ENCODE data around the gene EVX2.

GRCh38 chr2:176107731-176108181, 24.0 kb upstream of the EVX2 start:
- no peak for TF ChIP-seq EZH2phosphoT487 (IDR thresholded peaks at IDR 0.05; ENCODE audit: borderline replicate concordance, low read depth)
- TF ChIP-seq CTCF (IDR thresholded peaks at IDR 0.05), result no peak
- no peak for TF ChIP-seq TAF1 (IDR thresholded peaks at IDR 0.05; ENCODE audit: borderline replicate concordance, low read depth, low read length)
- TF ChIP-seq USF2 (IDR thresholded peaks at IDR 0.05; ENCODE audit: borderline replicate concordance, low read depth, low read length), result no peak
- TF ChIP-seq NRF1 (IDR thresholded peaks at IDR 0.05; ENCODE audit: low read depth, low read length), result no peak
- no peak for TF ChIP-seq RAD21 (IDR thresholded peaks at IDR 0.05; ENCODE audit: low read length)
- TF ChIP-seq JUND (IDR thresholded peaks at IDR 0.05), result no peak
- TF ChIP-seq, protein P1, sequence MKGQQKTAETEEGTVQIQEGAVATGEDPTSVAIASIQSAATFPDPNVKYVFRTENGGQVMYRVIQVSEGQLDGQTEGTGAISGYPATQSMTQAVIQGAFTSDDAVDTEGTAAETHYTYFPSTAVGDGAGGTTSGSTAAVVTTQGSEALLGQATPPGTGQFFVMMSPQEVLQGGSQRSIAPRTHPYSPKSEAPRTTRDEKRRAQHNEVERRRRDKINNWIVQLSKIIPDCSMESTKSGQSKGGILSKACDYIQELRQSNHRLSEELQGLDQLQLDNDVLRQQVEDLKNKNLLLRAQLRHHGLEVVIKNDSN (IDR thresholded peaks at IDR 0.05; ENCODE audit: borderline replicate concordance, low read depth), result no peak
- no peak for TF ChIP-seq REST (IDR thresholded peaks at IDR 0.05; ENCODE audit: low read depth, low read length)
- TF ChIP-seq MAX (IDR thresholded peaks at IDR 0.05; ENCODE audit: low read depth), result no peak
- no peak for TF ChIP-seq EP300 (IDR thresholded peaks at IDR 0.05; ENCODE audit: borderline replicate concordance in 1 of 2, low read depth in 1 of 2, low read length in 1 of 2)
- TF ChIP-seq ZBTB33 (IDR thresholded peaks at IDR 0.05; ENCODE audit: borderline replicate concordance, low read depth), result no peak
